Common myeloid progenitor, CD34-positive (primary cell): ENCODE measurements around the gene RAET1G.
A peak's percentile ranks its signal among the peaks of the same experiment; 100 is the strongest.
"Not testable (repeated sequence)": the region's sequence is repeated elsewhere in the genome, so short reads cannot be mapped to it uniquely, and the experiment has no call there.

Experiments used
- CTCF ChIA-PET: fragments of 350-600 bp; sonication (Branson Sonifier 250); formaldehyde crosslinking; loops from one replicate; lab custom pipeline; 2021; ENCODE audit warnings: antibody characterized with exemption; lab: Charles Lee
- POLR2A ChIA-PET: fragments of 350-600 bp; sonication (Branson Sonifier 250); formaldehyde crosslinking; loops from one replicate; lab custom pipeline; 2021; ENCODE audit warnings: antibody characterized with exemption; lab: Charles Lee
- DNase-seq, 3 donors: peaks; one replicate each; pipeline versions ENCODE4 v3.0.0 to v3.0.0-alpha.2; 2013
- H3K27ac ChIP-seq, 2 experiments: 1 replicate in 1 of 2; 2 replicates in 1 of 2; pipeline ENCODE4 v1.7.0; 2013; ENCODE audit warnings: inconsistent platforms in 2 of 2, low read length in 2 of 2, mild to moderate bottlenecking in 2 of 2, low read depth in 1 of 2, moderate library complexity in 1 of 2; ENCODE audit not compliant: severe bottlenecking in 2 of 2, insufficient read depth in 1 of 2, poor library complexity in 1 of 2
- H3K27me3 ChIP-seq, 5 experiments: replicated peaks in 2 of 5; 1 replicate in 3 of 5; 2 replicates in 2 of 5; pipeline versions ENCODE4 v1.6.1 to v1.7.0; 2013; ENCODE audit warnings: low read length in 4 of 5, mild to moderate bottlenecking in 2 of 5, moderate library complexity in 2 of 5, inconsistent platforms in 1 of 5; ENCODE audit not compliant: insufficient read depth in 5 of 5, control insufficient read depth in 4 of 5
- H3K36me3 ChIP-seq, 4 experiments: 1 replicate in 2 of 4; 2 replicates in 2 of 4; pipeline versions ENCODE4 v1.6.1 to v1.7.0; 2013; ENCODE audit warnings: low read length in 3 of 4, control low read depth in 1 of 4, mild to moderate bottlenecking in 1 of 4; ENCODE audit not compliant: control insufficient read depth in 4 of 4, insufficient read depth in 4 of 4
- H3K4me1 ChIP-seq, 4 experiments: 1 replicate in 3 of 4; 2 replicates in 1 of 4; pipeline versions ENCODE4 v1.6.1 to v1.7.1; 2013; ENCODE audit warnings: low read length in 3 of 4, mild to moderate bottlenecking in 3 of 4, control low read depth in 1 of 4, inconsistent platforms in 1 of 4, moderate library complexity in 1 of 4; ENCODE audit not compliant: control insufficient read depth in 4 of 4, insufficient read depth in 4 of 4; ENCODE audit errors: control extremely low read depth in 1 of 4
- H3K4me3 ChIP-seq, 7 experiments: 1 replicate in 4 of 7; 2 replicates in 3 of 7; pipeline versions ENCODE4 v1.5.1 to v1.7.0; 2013; ENCODE audit warnings: mild to moderate bottlenecking in 7 of 7, low read length in 6 of 7, moderate library complexity in 6 of 7, inconsistent platforms in 2 of 7, low read depth in 2 of 7, control low read depth in 1 of 7; ENCODE audit not compliant: insufficient read depth in 4 of 7, control insufficient read depth in 1 of 7; ENCODE audit errors: extremely low read depth in 1 of 7
- H3K9me3 ChIP-seq, 5 experiments: 1 replicate in 4 of 5; 2 replicates in 1 of 5; pipeline versions ENCODE4 v1.6.1 to v1.7.1; 2013; ENCODE audit warnings: low read length in 4 of 5, mild to moderate bottlenecking in 2 of 5, inconsistent platforms in 1 of 5, low read depth in 1 of 5, moderate library complexity in 1 of 5; ENCODE audit not compliant: control insufficient read depth in 4 of 5, insufficient read depth in 2 of 5; ENCODE audit errors: control extremely low read depth in 1 of 5
- WGBS: methylation state at CpG from one replicate; pipeline ENCODE4 v1.1.5; 2013; ENCODE audit not compliant: insufficient coverage; 5-methylcytosine and 5-hydroxymethylcytosine counted together

The RAET1G gene

DNA sequence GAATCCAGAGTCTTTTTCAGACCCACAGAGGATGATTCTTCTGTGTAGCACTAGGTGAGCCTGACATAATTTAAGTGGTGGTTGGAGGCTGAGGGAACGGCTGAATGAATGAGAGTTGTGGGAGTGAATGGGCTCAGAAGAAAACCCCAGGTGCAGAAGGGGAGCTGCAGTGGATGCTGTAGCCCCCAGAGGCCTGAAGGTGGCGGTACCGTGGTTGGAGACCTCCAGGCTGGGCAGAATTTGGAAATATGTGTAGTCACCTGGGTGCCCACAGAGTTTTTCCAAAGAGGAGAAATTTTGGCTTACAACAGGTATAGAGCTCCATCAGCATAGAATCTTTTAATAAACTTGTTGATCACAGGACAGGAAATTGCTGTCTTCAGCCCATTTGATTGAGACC is 6.5 kb upstream of the RAET1G start:
- no peak overlapping the region for H3K4me3 ChIP-seq
- WGBS: 4% methylated on average over 3 of the region's 3 CpGs
- peak in 2 of 3 donors; percentile 44 to 47 for DNase-seq
- ChIA-PET CTCF (interaction anchor here (0.6 to 2.4 kb wide), 11 partner anchors 9 to 746 kb away, joined by 3 to 6 read pairs (median 3); partner anchors contain the start of gene RAET1L), POLR2A (no interaction called here)
- no peak overlapping the region for H3K27ac ChIP-seq
- peaks cover 10 to 86% (median 43%) of the 10 kb centered on the region in 5 experiments for H3K27me3 ChIP-seq
- no peaks in the 10 kb centered on the region for H3K36me3 ChIP-seq
- peaks cover 0 to 2% (median 0%) of the 10 kb centered on the region in 5 experiments for H3K9me3 ChIP-seq
- H3K4me1 ChIP-seq: peaks cover 0 to 12% (median 11%) of the 10 kb centered on the region in 4 experiments

DNA sequence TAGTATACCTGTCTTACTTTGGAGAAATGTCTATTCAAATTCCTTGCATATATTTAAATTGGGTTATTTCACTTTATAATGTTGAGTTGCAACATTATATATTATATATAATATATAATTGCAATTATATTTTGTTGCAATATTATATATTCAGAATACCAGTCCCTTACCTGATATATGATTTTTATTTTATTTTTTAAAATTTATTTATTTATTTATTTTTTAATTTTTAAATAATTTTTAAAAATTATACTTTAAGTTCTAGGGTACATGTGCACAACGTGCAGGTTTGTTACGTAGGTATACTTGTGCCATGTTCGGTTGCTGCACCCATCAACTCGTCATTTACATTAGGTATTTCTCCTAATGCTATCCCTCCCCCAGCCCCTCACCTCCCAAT is 4.1 kb upstream of the RAET1G start:
- H3K4me3 ChIP-seq, H3K9me3 ChIP-seq, POLR2A ChIA-PET, H3K36me3 ChIP-seq, H3K27ac ChIP-seq, DNase-seq: not testable (repeated sequence)
- 88% methylated on average over 4 of the region's 4 CpGs for WGBS
- CTCF ChIA-PET: interaction anchor here (1.0 kb wide), 2 partner anchors 88 to 95 kb away, joined by 3 to 7 read pairs; no protein-coding TSS in a partner anchor
- H3K4me1 ChIP-seq: peaks cover 0 to 26% (median 24%) of the 10 kb centered on the region in 4 experiments
- peaks cover 10 to 85% (median 46%) of the 10 kb centered on the region in 5 experiments for H3K27me3 ChIP-seq

DNA sequence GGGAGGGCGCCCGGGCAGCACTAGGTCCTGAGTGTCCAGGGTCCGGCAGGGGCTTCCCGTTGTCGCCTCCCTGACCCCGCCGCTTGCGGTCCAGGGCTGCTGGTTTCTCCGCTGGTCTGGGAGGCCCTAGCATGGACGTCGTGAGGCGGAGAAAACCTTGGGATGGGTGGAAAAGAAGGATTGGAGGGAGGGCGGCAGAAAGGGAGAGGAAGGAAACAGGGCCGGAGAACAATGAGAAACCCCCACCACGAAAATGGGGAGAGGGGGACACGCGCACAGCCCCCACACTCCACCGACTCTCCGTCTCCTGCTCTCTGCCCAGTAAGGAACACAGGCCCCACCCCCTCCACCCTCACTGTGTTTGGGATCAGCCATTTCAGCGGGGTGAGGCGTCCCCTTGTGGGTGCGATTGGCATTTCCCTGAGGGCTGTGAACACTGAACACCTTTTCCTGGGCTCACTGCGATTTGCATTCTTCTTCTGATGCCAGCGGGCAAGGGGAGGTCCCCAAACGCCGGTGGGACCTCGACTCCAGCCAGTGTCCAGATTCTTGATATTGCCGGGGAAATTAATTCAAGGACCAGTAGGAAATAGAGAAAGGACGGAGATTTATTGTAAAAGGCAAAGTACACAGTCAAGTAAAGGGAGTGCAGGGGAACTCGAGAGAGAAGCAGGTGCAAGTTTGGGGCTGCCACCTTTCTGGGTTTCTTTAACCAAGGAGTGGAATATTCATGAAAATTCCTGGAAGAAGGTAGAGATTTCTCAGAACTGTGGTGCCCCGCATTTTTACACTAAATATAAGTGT is 3.3 kb upstream of the RAET1G start:
- WGBS: 5% methylated on average over 27 of the region's 31 CpGs
- Histone ChIP-seq H3K36me3 (no peaks in the 10 kb centered on the region), H3K27ac (no peak overlapping the region), H3K27me3 (peaks cover 10 to 85% (median 51%) of the 10 kb centered on the region in 5 experiments), H3K9me3 (peaks cover 0 to 2% (median 0%) of the 10 kb centered on the region in 5 experiments), H3K4me3 (peak overlapping the region in 6 of 7 experiments; percentile 5 to 73 (median 57)), H3K4me1 (peaks cover 0 to 26% (median 24%) of the 10 kb centered on the region in 4 experiments)
- ChIA-PET POLR2A (no interaction called here), CTCF (interaction anchor here (1.0 to 2.6 kb wide), 8 partner anchors 12 to 95 kb away, joined by 3 to 21 read pairs (median 6); no protein-coding TSS in a partner anchor)
- peak; percentile 67 to 82 (median 80) for DNase-seq

DNA sequence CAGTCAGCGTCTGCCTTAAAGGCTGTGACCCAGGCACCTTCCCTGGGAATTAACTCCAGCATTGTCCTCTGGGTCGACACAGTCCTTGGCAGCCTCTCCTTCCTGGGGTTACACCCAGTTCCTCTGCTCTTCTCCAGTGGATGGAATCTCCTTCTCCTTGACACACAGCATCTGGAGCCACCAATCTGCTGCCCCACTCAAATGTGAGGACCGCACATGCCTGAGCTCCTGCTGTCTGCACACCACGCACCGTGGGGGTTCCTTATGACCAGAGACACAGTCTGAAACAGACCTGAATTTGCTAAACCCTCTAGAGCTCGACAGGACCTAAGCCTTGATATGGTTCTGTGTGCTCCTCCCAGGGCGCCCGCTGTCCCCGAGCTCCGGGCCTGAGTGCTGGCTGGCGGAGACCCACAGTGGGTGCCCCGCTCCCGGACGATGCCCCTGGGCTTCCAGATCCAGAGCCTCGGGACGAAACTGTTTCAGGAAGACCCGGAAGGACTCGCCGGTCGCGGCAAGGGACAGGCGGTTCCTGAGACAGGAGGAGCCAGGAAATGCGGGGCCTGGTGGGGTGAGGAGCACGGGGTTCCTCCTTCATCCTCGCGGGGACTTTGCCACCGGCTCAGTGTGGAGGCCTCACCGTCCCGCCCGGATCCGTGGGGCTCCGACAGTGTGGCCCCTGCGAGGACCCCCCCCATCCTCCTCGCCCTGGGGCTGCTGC is 2.5 kb upstream of the RAET1G start:
- POLR2A ChIA-PET: no interaction called here
- peak in 1 of 3 donors; percentile 39 for DNase-seq
- H3K4me1 ChIP-seq: peaks cover 0 to 26% (median 24%) of the 10 kb centered on the region in 4 experiments
- CTCF ChIA-PET: interaction anchor here (0.8 to 2.6 kb wide), 11 partner anchors 11 to 379 kb away, joined by 3 to 21 read pairs (median 4); no protein-coding TSS in a partner anchor
- H3K4me3 ChIP-seq: peak overlapping the region in 6 of 7 experiments; percentile 5 to 73 (median 57)
- no peaks in the 10 kb centered on the region for H3K36me3 ChIP-seq
- peaks cover 0 to 2% (median 0%) of the 10 kb centered on the region in 5 experiments for H3K9me3 ChIP-seq
- 11% methylated on average over 27 of the region's 34 CpGs for WGBS
- H3K27me3 ChIP-seq: peaks cover 10 to 82% (median 46%) of the 10 kb centered on the region in 5 experiments
- no peak overlapping the region for H3K27ac ChIP-seq

DNA sequence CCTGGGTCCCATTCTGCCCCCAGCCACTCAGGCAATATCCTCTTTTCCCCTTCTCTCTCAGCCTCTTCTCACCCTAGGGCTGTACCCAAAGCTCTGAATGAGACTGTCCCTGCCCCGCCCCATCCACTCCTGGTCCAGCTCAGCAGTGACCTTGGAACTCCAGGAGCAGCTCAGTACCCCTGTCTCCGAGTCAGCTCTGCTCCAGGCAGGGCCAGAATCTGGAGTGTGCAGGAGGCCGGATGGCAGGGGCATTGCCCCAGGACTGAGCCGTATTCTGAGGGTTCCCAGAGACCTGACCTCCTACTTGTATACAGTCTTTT is 2.0 kb upstream of the RAET1G start:
- ChIA-PET POLR2A (no interaction called here), CTCF (interaction anchor here (0.8 to 2.6 kb wide), 14 partner anchors 10 to 378 kb away, joined by 3 to 21 read pairs (median 4); no protein-coding TSS in a partner anchor)
- no peak for DNase-seq
- Histone ChIP-seq H3K4me1 (peaks cover 0 to 26% (median 24%) of the 10 kb centered on the region in 4 experiments), H3K27ac (no peak overlapping the region), H3K36me3 (no peaks in the 10 kb centered on the region), H3K4me3 (no peak overlapping the region), H3K9me3 (peaks cover 0 to 2% (median 0%) of the 10 kb centered on the region in 5 experiments), H3K27me3 (peaks cover 9 to 79% (median 42%) of the 10 kb centered on the region in 5 experiments)
- 93% methylated on average over 4 of the region's 4 CpGs for WGBS

DNA sequence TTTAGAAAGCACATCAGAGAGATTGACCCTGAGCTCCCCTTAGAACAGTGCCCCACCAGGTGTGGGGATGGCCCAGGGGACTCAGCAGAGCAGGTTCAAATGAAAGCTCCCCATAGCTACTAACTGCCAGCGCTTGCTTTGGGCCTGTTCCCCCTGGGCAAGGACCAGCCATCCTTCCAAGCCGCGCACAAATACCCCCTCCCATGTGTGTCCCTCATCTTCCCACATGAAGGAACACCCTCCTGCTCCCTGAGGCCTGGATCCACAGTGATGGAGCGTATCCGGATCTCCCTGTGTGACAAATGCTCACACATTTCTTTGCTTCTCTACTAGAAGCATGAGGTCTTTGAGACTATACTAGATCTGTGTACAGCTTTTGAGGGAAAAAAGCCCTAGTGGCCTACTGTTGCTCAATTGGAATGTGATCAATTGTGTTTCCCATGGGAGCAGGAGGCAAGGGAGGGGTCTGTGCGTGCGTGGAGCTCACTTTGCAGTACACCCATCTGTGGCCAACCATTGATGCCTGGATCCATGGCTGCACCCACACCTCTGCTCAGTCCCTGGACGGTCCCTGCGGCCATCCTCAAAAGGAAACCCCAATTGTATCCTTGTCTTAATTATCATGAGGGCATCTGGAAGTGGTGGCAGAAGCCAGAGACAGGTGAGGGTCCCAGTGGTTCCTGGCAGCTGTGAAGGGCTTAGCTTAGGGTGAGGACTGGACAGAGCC is 1.4 kb upstream of the RAET1G start:
- 92% methylated on average over 7 of the region's 9 CpGs for WGBS
- Histone ChIP-seq H3K9me3 (peaks cover 0 to 2% (median 0%) of the 10 kb centered on the region in 5 experiments), H3K27ac (no peak overlapping the region), H3K36me3 (no peaks in the 10 kb centered on the region), H3K27me3 (peaks cover 6 to 75% (median 40%) of the 10 kb centered on the region in 5 experiments), H3K4me3 (no peak overlapping the region), H3K4me1 (peaks cover 0 to 26% (median 24%) of the 10 kb centered on the region in 4 experiments)
- DNase-seq: no peak
- ChIA-PET CTCF (interaction anchor here (0.6 to 2.6 kb wide), 17 partner anchors 10 to 674 kb away, joined by 3 to 21 read pairs (median 4); no protein-coding TSS in a partner anchor), POLR2A (no interaction called here)
